ENCODE data around the gene LY6G6C. TPM values are rescaled to one million over a fixed set of nuclear protein-coding genes. Genes with fewer than 3 reads are reported as not detected.

The LY6G6C gene
- total and polyA plus RNA-seq, 9 donors: 0.17 to 4.9 (median 1.0) TPM; not detected in 6

DNA sequence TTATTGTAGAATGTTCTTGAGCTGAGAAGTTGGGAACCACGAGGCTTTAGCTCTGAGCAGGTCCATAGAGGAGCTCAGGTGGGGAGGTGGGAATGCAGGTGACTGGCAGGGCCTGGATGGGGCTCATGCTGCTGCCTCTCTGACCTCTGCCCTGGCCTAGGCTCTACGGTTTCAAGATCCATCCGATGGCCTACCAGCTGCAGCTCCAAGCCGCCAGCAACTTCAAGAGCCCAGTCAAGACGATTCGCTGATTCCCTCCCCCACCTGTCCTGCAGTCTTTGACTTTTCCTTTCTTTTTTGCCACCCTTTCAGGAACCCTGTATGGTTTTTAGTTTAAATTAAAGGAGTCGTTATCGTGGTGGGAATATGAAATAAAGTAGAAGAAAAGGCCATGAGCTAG lies 51.9 kb downstream of the LY6G6C start, which contains the start of gene LY6G5B:
Gene LY6G5B (plus strand): TSS at position 301 of the 400 bp plus-strand sequence. CDS start 975 bp downstream, outside the sequence.
- TF ChIP-seq EP300 (IDR thresholded peaks at IDR 0.05) (no peak), POLR2A (IDR thresholded peaks at IDR 0.05) (no peak)
- TF ChIP-seq, protein P1, sequence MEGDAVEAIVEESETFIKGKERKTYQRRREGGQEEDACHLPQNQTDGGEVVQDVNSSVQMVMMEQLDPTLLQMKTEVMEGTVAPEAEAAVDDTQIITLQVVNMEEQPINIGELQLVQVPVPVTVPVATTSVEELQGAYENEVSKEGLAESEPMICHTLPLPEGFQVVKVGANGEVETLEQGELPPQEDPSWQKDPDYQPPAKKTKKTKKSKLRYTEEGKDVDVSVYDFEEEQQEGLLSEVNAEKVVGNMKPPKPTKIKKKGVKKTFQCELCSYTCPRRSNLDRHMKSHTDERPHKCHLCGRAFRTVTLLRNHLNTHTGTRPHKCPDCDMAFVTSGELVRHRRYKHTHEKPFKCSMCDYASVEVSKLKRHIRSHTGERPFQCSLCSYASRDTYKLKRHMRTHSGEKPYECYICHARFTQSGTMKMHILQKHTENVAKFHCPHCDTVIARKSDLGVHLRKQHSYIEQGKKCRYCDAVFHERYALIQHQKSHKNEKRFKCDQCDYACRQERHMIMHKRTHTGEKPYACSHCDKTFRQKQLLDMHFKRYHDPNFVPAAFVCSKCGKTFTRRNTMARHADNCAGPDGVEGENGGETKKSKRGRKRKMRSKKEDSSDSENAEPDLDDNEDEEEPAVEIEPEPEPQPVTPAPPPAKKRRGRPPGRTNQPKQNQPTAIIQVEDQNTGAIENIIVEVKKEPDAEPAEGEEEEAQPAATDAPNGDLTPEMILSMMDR (IDR thresholded peaks at IDR 0.05): no peak
- Histone ChIP-seq H3K4me3 (no peak within 1 kb of the TSS), H3K36me3 (no peaks in the 10 kb centered on the region), H3K27ac (no peak within 1 kb of the TSS), H3K4me1 (ENCODE audit: insufficient read depth) (peaks cover 2% of the 10 kb centered on the region), H3K27me3 (no peaks in the 10 kb centered on the region), H3K9me3 (no peaks in the 10 kb centered on the region)
- intact Hi-C loops (cut with DNase I): loop anchor here in 2 of 4 donors (5.0 to 10.0 kb wide), 3 partner anchors 58 to 295 kb away; partner anchors contain the start of gene DDAH2 (in 1 of the 2)
- no peak for DNase-seq
- 69 to 80% (median 71%) methylated on average over 8 of the region's 8 CpGs for WGBS, 3 donors

Small RNA genes within 50 kb of the gene (microRNA-seq; reads per million reads assigned to microRNA genes)
- 0.18 to 0.75 (median 0.63) reads per million in 3 donors for gene MIR4646

Small RNA genes within 50 kb of the gene (small RNA-seq; reads per million reads assigned to genes)
- gene LY6G6D (not detected), gene MIR4646 (not detected), gene MSH5-SAPCD1 (not detected), gene RNU6-850P (not detected), gene SAPCD1 (not detected)

Other genes starting within 250 kb of the LY6G6C start
Only the 30 nearest of the 41 such genes appear.
- 1 to 10 TPM in 1 of 7 donors, under 1 TPM in 1, not detected in 5; 0.18 to 1.3 TPM for gene LTA, start 149.5 kb downstream of the LY6G6C start, total RNA-seq
- gene LTA, start 149.5 kb downstream of the LY6G6C start, polyA plus RNA-seq: under 1 TPM; 0.17 to 0.43 TPM
- 1 to 10 TPM in 2 of 7 donors, under 1 TPM in 3, not detected in 2; 0.24 to 3.0 (median 0.56) TPM for gene TNF, start 146.2 kb downstream of the LY6G6C start, total RNA-seq
- 1 to 10 TPM in 1 of 2 donors, not detected in 1; 1.0 TPM for gene TNF, start 146.2 kb downstream of the LY6G6C start, polyA plus RNA-seq
- 1 to 10 TPM in 1 of 7 donors, under 1 TPM in 3, not detected in 3; 0.42 to 1.8 (median 0.62) TPM for gene LTB, start 139.3 kb downstream of the LY6G6C start, total RNA-seq
- under 1 TPM; 0.48 to 0.73 TPM for gene LTB, start 139.3 kb downstream of the LY6G6C start, polyA plus RNA-seq
- 10 to 100 TPM in 3 of 7 donors, 1 to 10 TPM in 4; 3.8 to 34.0 (median 8.6) TPM for gene LST1, start 135.5 kb downstream of the LY6G6C start, total RNA-seq
- gene LST1, start 135.5 kb downstream of the LY6G6C start, polyA plus RNA-seq: 10 to 100 TPM in 1 of 2 donors, 1 to 10 TPM in 1; 8.1 to 12.2 TPM
- under 1 TPM in 1 of 7 donors, not detected in 6; 0.59 TPM for gene NCR3, start 128.7 kb downstream of the LY6G6C start, total RNA-seq
- gene NCR3, start 128.7 kb downstream of the LY6G6C start, polyA plus RNA-seq: under 1 TPM in 1 of 2 donors, not detected in 1; 0.27 TPM
- 10 to 100 TPM in 4 of 7 donors, 1 to 10 TPM in 3; 4.5 to 26.6 (median 12.9) TPM for gene AIF1, start 106.5 kb downstream of the LY6G6C start, total RNA-seq
- 10 to 100 TPM; 24.5 to 82.4 TPM for gene AIF1, start 106.5 kb downstream of the LY6G6C start, polyA plus RNA-seq
- gene PRRC2A, start 101.0 kb downstream of the LY6G6C start, total RNA-seq: 100 to 1,000 TPM in 5 of 7 donors, 10 to 100 TPM in 2; 48.5 to 222 (median 180) TPM
- gene PRRC2A, start 101.0 kb downstream of the LY6G6C start, polyA plus RNA-seq: 100 to 1,000 TPM in 1 of 2 donors, 10 to 100 TPM in 1; 64.8 to 104 TPM
- 100 to 1,000 TPM; 113 to 246 (median 209) TPM for gene BAG6, start 69.1 kb downstream of the LY6G6C start, total RNA-seq
- gene BAG6, start 69.1 kb downstream of the LY6G6C start, polyA plus RNA-seq: 100 to 1,000 TPM; 140 to 170 TPM
- 1 to 10 TPM; 1.3 to 7.2 (median 4.0) TPM for gene APOM, start 65.9 kb downstream of the LY6G6C start, total RNA-seq
- 1 to 10 TPM; 1.5 to 7.7 TPM for gene APOM, start 65.9 kb downstream of the LY6G6C start, polyA plus RNA-seq
- 10 to 100 TPM; 13.9 to 26.2 (median 22.6) TPM for gene C6orf47, start 61.0 kb downstream of the LY6G6C start, total RNA-seq
- 10 to 100 TPM; 15.9 to 17.6 TPM for gene C6orf47, start 61.0 kb downstream of the LY6G6C start, polyA plus RNA-seq
- gene GPANK1, start 56.7 kb downstream of the LY6G6C start, total RNA-seq: 10 to 100 TPM; 14.6 to 19.9 (median 16.5) TPM
- gene GPANK1, start 56.7 kb downstream of the LY6G6C start, polyA plus RNA-seq: 10 to 100 TPM; 25.1 to 26.6 TPM
- gene CSNK2B, start 55.7 kb downstream of the LY6G6C start, total RNA-seq: 100 to 1,000 TPM; 120 to 258 (median 139) TPM
- gene CSNK2B, start 55.7 kb downstream of the LY6G6C start, polyA plus RNA-seq: 100 to 1,000 TPM; 186 to 240 TPM
- gene LY6G5B, start 51.8 kb downstream of the LY6G6C start, total RNA-seq: 10 to 100 TPM in 5 of 7 donors, 1 to 10 TPM in 2; 8.5 to 28.4 (median 13.1) TPM
- 10 to 100 TPM; 11.4 to 15.0 TPM for gene LY6G5B, start 51.8 kb downstream of the LY6G6C start, polyA plus RNA-seq
- gene LY6G5C, start 40.7 kb downstream of the LY6G6C start, total RNA-seq: 1 to 10 TPM in 6 of 7 donors, not detected in 1; 1.2 to 2.3 (median 2.0) TPM
- 1 to 10 TPM; 2.7 to 3.7 TPM for gene LY6G5C, start 40.7 kb downstream of the LY6G6C start, polyA plus RNA-seq
- 10 to 100 TPM; 31.1 to 60.4 (median 37.6) TPM for gene ABHD16A, start 18.4 kb downstream of the LY6G6C start, total RNA-seq
- 10 to 100 TPM; 25.4 to 35.2 TPM for gene ABHD16A, start 18.4 kb downstream of the LY6G6C start, polyA plus RNA-seq
- gene LY6G6F, start 14.9 kb downstream of the LY6G6C start, total RNA-seq: not detected
- not detected for gene LY6G6F, start 14.9 kb downstream of the LY6G6C start, polyA plus RNA-seq
- not detected for gene LY6G6D, start 6.4 kb downstream of the LY6G6C start, total RNA-seq
- gene LY6G6D, start 6.4 kb downstream of the LY6G6C start, polyA plus RNA-seq: not detected
- under 1 TPM in 3 of 7 donors, not detected in 4; 0.15 to 0.94 (median 0.69) TPM for gene MPIG6B, start 1.6 kb upstream of the LY6G6C start, total RNA-seq
- gene MPIG6B, start 1.6 kb upstream of the LY6G6C start, polyA plus RNA-seq: under 1 TPM; 0.06 to 0.60 TPM
- 100 to 1,000 TPM in 3 of 7 donors, 10 to 100 TPM in 4; 61.2 to 139 (median 95.2) TPM for gene DDAH2, start 7.6 kb upstream of the LY6G6C start, total RNA-seq
- 100 to 1,000 TPM in 1 of 2 donors, 10 to 100 TPM in 1; 23.9 to 127 TPM for gene DDAH2, start 7.6 kb upstream of the LY6G6C start, polyA plus RNA-seq
- gene CLIC1, start 14.8 kb upstream of the LY6G6C start, total RNA-seq: 100 to 1,000 TPM; 128 to 208 (median 184) TPM
- 100 to 1,000 TPM; 199 to 473 TPM for gene CLIC1, start 14.8 kb upstream of the LY6G6C start, polyA plus RNA-seq
- 10 to 100 TPM in 4 of 7 donors, 1 to 10 TPM in 3; 8.6 to 19.1 (median 14.5) TPM for gene MSH5, start 18.3 kb upstream of the LY6G6C start, total RNA-seq
- gene MSH5, start 18.3 kb upstream of the LY6G6C start, polyA plus RNA-seq: 1 to 10 TPM; 4.8 to 7.8 TPM
- 1 to 10 TPM in 5 of 7 donors, under 1 TPM in 1, not detected in 1; 0.94 to 5.2 (median 3.6) TPM for gene SAPCD1, start 40.9 kb upstream of the LY6G6C start, total RNA-seq
- 1 to 10 TPM; 1.6 to 2.9 TPM for gene SAPCD1, start 40.9 kb upstream of the LY6G6C start, polyA plus RNA-seq
- 10 to 100 TPM in 1 of 7 donors, 1 to 10 TPM in 5, under 1 TPM in 1; 0.48 to 25.2 (median 1.7) TPM for gene VWA7, start 55.6 kb upstream of the LY6G6C start, total RNA-seq
- under 1 TPM; 0.18 to 0.62 TPM for gene VWA7, start 55.6 kb upstream of the LY6G6C start, polyA plus RNA-seq
- gene VARS1, start 74.0 kb upstream of the LY6G6C start, total RNA-seq: 10 to 100 TPM; 16.0 to 73.6 (median 44.1) TPM
- 10 to 100 TPM; 21.1 to 29.8 TPM for gene VARS1, start 74.0 kb upstream of the LY6G6C start, polyA plus RNA-seq
- 10 to 100 TPM; 35.9 to 58.3 (median 47.5) TPM for gene LSM2, start 85.2 kb upstream of the LY6G6C start, total RNA-seq
- 10 to 100 TPM; 51.2 to 90.7 TPM for gene LSM2, start 85.2 kb upstream of the LY6G6C start, polyA plus RNA-seq
- gene HSPA1L, start 93.5 kb upstream of the LY6G6C start, total RNA-seq: 1 to 10 TPM; 1.3 to 6.1 (median 3.9) TPM
- 1 to 10 TPM; 3.2 to 6.1 TPM for gene HSPA1L, start 93.5 kb upstream of the LY6G6C start, polyA plus RNA-seq
- gene HSPA1A, start 93.8 kb upstream of the LY6G6C start, total RNA-seq: 100 to 1,000 TPM in 5 of 7 donors, 10 to 100 TPM in 2; 51.5 to 340 (median 140) TPM
- 10 to 100 TPM; 44.6 to 83.1 TPM for gene HSPA1A, start 93.8 kb upstream of the LY6G6C start, polyA plus RNA-seq
- gene HSPA1B, start 106.0 kb upstream of the LY6G6C start, total RNA-seq: 100 to 1,000 TPM; 119 to 506 (median 196) TPM
- gene HSPA1B, start 106.0 kb upstream of the LY6G6C start, polyA plus RNA-seq: 10 to 100 TPM; 41.9 to 66.0 TPM
- gene NEU1, start 141.1 kb upstream of the LY6G6C start, total RNA-seq: 10 to 100 TPM; 23.7 to 35.7 (median 28.2) TPM
- gene NEU1, start 141.1 kb upstream of the LY6G6C start, polyA plus RNA-seq: 10 to 100 TPM; 26.3 to 61.1 TPM
- gene SLC44A4, start 157.3 kb upstream of the LY6G6C start, total RNA-seq: 10 to 100 TPM in 1 of 7 donors, 1 to 10 TPM in 6; 1.4 to 54.8 (median 6.4) TPM
- gene SLC44A4, start 157.3 kb upstream of the LY6G6C start, polyA plus RNA-seq: 1 to 10 TPM; 1.8 to 2.5 TPM